ENCODE measurements around the gene PRR13.

DNA sequence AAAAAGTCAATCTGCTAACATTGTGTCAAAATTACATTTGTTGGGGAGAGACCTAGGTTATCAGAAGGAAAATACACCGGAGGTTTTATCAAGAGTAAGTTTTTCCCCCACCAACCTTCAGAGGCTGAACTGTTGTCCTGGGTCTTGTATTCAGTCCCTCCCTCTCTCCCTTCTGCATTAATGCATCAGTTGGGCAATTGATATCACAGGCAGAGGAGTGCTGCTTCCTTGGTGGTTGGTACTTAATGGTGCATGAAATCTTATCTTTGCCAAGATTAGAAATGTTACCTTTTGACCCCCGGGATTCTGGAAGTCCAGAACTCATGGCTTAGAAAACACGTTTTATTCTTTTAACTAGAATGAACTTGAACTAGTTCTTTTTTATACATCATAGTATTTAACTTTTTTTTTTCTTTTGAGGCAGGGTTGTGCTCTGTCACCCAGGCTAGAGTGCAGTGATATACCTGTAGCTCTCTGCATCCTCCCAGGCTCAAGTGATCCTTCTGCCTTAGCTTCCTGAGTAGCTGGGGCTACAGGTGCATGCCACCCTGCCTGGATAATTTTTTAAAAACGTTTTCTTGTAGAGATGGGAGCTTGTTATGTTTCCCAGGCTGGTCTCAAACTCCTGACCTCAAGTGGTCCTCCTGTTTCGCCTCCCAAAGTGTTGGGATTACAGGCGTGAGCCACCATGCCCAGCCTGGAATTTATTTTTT is 15.3 kb downstream of the PRR13 start:
- TF ChIP-seq, protein P1, sequence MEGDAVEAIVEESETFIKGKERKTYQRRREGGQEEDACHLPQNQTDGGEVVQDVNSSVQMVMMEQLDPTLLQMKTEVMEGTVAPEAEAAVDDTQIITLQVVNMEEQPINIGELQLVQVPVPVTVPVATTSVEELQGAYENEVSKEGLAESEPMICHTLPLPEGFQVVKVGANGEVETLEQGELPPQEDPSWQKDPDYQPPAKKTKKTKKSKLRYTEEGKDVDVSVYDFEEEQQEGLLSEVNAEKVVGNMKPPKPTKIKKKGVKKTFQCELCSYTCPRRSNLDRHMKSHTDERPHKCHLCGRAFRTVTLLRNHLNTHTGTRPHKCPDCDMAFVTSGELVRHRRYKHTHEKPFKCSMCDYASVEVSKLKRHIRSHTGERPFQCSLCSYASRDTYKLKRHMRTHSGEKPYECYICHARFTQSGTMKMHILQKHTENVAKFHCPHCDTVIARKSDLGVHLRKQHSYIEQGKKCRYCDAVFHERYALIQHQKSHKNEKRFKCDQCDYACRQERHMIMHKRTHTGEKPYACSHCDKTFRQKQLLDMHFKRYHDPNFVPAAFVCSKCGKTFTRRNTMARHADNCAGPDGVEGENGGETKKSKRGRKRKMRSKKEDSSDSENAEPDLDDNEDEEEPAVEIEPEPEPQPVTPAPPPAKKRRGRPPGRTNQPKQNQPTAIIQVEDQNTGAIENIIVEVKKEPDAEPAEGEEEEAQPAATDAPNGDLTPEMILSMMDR (IDR thresholded peaks at IDR 0.05), result no peak
- no peak for TF ChIP-seq POLR2A (IDR thresholded peaks at IDR 0.05)

Data from Peyer's patch (tissue), 4 donors.